Suprapubic skin (tissue), 4 donors: ENCODE data around the gene ASTN2.

Experiments
- CTCF ChIP-seq, 2 donors: fragments of 200-600 bp in 1 of 2; fragments of 450-650 bp in 1 of 2; sonication (generic) in 1 of 2; IDR thresholded peaks; one replicate each; pipeline ENCODE4 v1.5.1; 2016 to 2019; ENCODE audit warnings: antibody characterized with exemption in 2 of 2, mild to moderate bottlenecking in 1 of 2, moderate library complexity in 1 of 2
- POLR2A ChIP-seq, 2 donors: fragments of 450-650 bp; IDR thresholded peaks; one replicate each; pipeline ENCODE4 v1.6.1; 2017; ENCODE audit warnings: antibody characterized with exemption in 2 of 2, mild to moderate bottlenecking in 2 of 2, moderate library complexity in 2 of 2
- POLR2AphosphoS5 ChIP-seq, 3 donors: sonication (generic); formaldehyde crosslinking; IDR thresholded peaks; one replicate each; pipeline ENCODE4 v1.6.1; 2017; ENCODE audit warnings: antibody characterized with exemption in 3 of 3

- TF ChIP-seq POLR2AphosphoS5 (IDR thresholded peaks at IDR 0.05) (no peak), POLR2A (IDR thresholded peaks at IDR 0.05) (no peak), CTCF (IDR thresholded peaks at IDR 0.05) (no peak)
Observed at GRCh38 chr9:116491219-116491618, 923.6 kb downstream of the ASTN2 start.
